Measurements from ENCODE around the gene ULK2. TPM values are rescaled to one million over a fixed set of nuclear protein-coding genes. Genes with fewer than 3 reads are reported as not detected.
"Not testable (repeated sequence)": the region's sequence is repeated elsewhere in the genome, so short reads cannot be mapped to it uniquely, and the experiment has no call there.

ULK2 gene
- total RNA-seq, 1 donor from 2014 or later, result 29.8 TPM

- Mint-ChIP-seq H3K27me3 (ENCODE audit: low read depth) (no peaks in the 10 kb centered on the region), H3K36me3 (ENCODE audit: low read depth) (peaks cover 6% of the 10 kb centered on the region), H3K4me3 (ENCODE audit: unreplicated experiment) (no peak overlapping the region), H3K4me1 (ENCODE audit: low read depth) (no peaks in the 10 kb centered on the region), H3K9me3 (ENCODE audit: low read depth) (no peaks in the 10 kb centered on the region), H3K27ac (ENCODE audit: unreplicated experiment) (no peak overlapping the region)
- DNase-seq (ENCODE audit: low spot score), result no peak
- no peak for TF ChIP-seq CTCF (IDR thresholded peaks at IDR 0.05)
Measured at GRCh38 chr17:19896679-19897078, 28.9 kb upstream of the ULK2 start.

- not testable (repeated sequence) for H3K4me3 Mint-ChIP-seq (ENCODE audit: unreplicated experiment); H3K4me1 Mint-ChIP-seq (ENCODE audit: low read depth); H3K9me3 Mint-ChIP-seq (ENCODE audit: low read depth); H3K27ac Mint-ChIP-seq (ENCODE audit: unreplicated experiment); H3K36me3 Mint-ChIP-seq (ENCODE audit: low read depth); H3K27me3 Mint-ChIP-seq (ENCODE audit: low read depth); DNase-seq (ENCODE audit: low spot score)
Measured at GRCh38 chr17:19890554-19890953, 22.8 kb upstream of the ULK2 start.

- H3K9me3 Mint-ChIP-seq (ENCODE audit: low read depth); H3K27me3 Mint-ChIP-seq (ENCODE audit: low read depth); H3K4me1 Mint-ChIP-seq (ENCODE audit: low read depth); H3K36me3 Mint-ChIP-seq (ENCODE audit: low read depth); DNase-seq (ENCODE audit: low spot score); H3K4me3 Mint-ChIP-seq (ENCODE audit: unreplicated experiment); H3K27ac Mint-ChIP-seq (ENCODE audit: unreplicated experiment): not testable (repeated sequence)
Measured at GRCh38 chr17:19890001-19890400, 22.3 kb upstream of the ULK2 start.

GRCh38 chr17:19886116-19886515, 18.4 kb upstream of the ULK2 start:
- Mint-ChIP-seq H3K4me1 (ENCODE audit: low read depth) (no peaks in the 10 kb centered on the region), H3K9me3 (ENCODE audit: low read depth) (no peaks in the 10 kb centered on the region), H3K4me3 (ENCODE audit: unreplicated experiment) (no peak overlapping the region), H3K36me3 (ENCODE audit: low read depth) (no peaks in the 10 kb centered on the region), H3K27me3 (ENCODE audit: low read depth) (no peaks in the 10 kb centered on the region), H3K27ac (ENCODE audit: unreplicated experiment) (no peak overlapping the region)
- DNase-seq (ENCODE audit: low spot score), result no peak
- no peak for TF ChIP-seq CTCF (IDR thresholded peaks at IDR 0.05)

- H3K9me3 Mint-ChIP-seq (ENCODE audit: low read depth), result no peaks in the 10 kb centered on the region
- peaks cover 5% of the 10 kb centered on the region for H3K27me3 Mint-ChIP-seq (ENCODE audit: low read depth)
- no peaks in the 10 kb centered on the region for H3K4me1 Mint-ChIP-seq (ENCODE audit: low read depth)
- no peak overlapping the region for H3K4me3 Mint-ChIP-seq (ENCODE audit: unreplicated experiment)
- no peak for TF ChIP-seq CTCF (IDR thresholded peaks at IDR 0.05)
- no peak overlapping the region for H3K27ac Mint-ChIP-seq (ENCODE audit: unreplicated experiment)
- no peak for DNase-seq (ENCODE audit: low spot score)
- H3K36me3 Mint-ChIP-seq (ENCODE audit: low read depth), result no peaks in the 10 kb centered on the region
Measured at GRCh38 chr17:19883537-19884215, 15.9 kb upstream of the ULK2 start.

- no peak for DNase-seq (ENCODE audit: low spot score)
- peaks cover 1% of the 10 kb centered on the region for H3K36me3 Mint-ChIP-seq (ENCODE audit: low read depth)
- H3K27ac Mint-ChIP-seq (ENCODE audit: unreplicated experiment), result no peak overlapping the region
- H3K27me3 Mint-ChIP-seq (ENCODE audit: low read depth), result peaks cover 5% of the 10 kb centered on the region
- TF ChIP-seq CTCF (IDR thresholded peaks at IDR 0.05), result no peak
- no peak overlapping the region for H3K4me3 Mint-ChIP-seq (ENCODE audit: unreplicated experiment)
- no peaks in the 10 kb centered on the region for H3K4me1 Mint-ChIP-seq (ENCODE audit: low read depth)
- no peaks in the 10 kb centered on the region for H3K9me3 Mint-ChIP-seq (ENCODE audit: low read depth)
Measured at GRCh38 chr17:19880393-19880792, 12.7 kb upstream of the ULK2 start.
